ENCODE results near the gene SLC13A3. TPM values are rescaled to one million over a fixed set of nuclear protein-coding genes. Genes with fewer than 3 reads are reported as not detected.

Gene SLC13A3
- total RNA-seq, 1 experiment from 2014 or later, result 9.1 TPM

DNA sequence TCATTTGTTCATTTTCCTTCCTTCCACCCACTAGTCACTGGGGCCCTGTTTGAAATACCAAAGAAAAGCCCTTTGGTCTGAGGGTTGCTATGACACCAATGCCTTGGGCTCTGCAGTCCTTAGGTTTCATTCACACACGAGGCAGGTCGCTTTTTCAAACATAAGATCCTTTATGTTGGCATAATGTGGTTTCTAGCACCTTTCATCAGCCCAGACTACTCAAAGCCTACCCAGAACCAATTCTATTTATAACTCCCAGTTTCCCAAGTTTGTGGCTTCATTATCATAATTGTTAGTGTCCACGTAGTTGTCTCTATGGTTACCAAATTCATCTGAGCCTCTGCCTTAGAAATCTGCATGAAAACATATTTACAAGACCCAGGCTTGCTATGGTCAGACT is 44.6 kb upstream of the SLC13A3 start:
- Histone ChIP-seq H3K27ac (no peak overlapping the region), H2AFZ (no peak overlapping the region), H3K27me3 (ENCODE audit: insufficient read depth, low read depth) (no peaks in the 10 kb centered on the region), H3K4me2 (peak overlapping the region; percentile 16; the same call in 1 of the 2 replicates), H3K36me3 (ENCODE audit: low read depth) (no peaks in the 10 kb centered on the region), H4K20me1 (ENCODE audit: insufficient read depth) (no peaks in the 10 kb centered on the region), H3K79me2 (ENCODE audit: low read depth) (no peaks in the 10 kb centered on the region), H3K9me2 (ENCODE audit: insufficient read depth) (no peaks in the 10 kb centered on the region), H3F3A (ENCODE audit: insufficient read depth, low read depth) (no peaks in the 10 kb centered on the region), H3K4me1 (replicated peaks; ENCODE audit: insufficient read depth) (no peaks in the 10 kb centered on the region), H3K4me3 (no peak overlapping the region), H3K9me3 (ENCODE audit: insufficient read depth, low read depth) (no peaks in the 10 kb centered on the region)
- ChIA-PET CTCF (no interaction called here), POLR2A (ENCODE audit: unreplicated experiment) (no interaction called here)
- intact Hi-C loops (cut with micrococcal nuclease; ENCODE audit: unreplicated experiment), result no loop called here
- TF ChIP-seq EZH2 (IDR thresholded peaks at IDR 0.05; ENCODE audit: low read depth), result no peak
- TF ChIP-seq, protein P1, sequence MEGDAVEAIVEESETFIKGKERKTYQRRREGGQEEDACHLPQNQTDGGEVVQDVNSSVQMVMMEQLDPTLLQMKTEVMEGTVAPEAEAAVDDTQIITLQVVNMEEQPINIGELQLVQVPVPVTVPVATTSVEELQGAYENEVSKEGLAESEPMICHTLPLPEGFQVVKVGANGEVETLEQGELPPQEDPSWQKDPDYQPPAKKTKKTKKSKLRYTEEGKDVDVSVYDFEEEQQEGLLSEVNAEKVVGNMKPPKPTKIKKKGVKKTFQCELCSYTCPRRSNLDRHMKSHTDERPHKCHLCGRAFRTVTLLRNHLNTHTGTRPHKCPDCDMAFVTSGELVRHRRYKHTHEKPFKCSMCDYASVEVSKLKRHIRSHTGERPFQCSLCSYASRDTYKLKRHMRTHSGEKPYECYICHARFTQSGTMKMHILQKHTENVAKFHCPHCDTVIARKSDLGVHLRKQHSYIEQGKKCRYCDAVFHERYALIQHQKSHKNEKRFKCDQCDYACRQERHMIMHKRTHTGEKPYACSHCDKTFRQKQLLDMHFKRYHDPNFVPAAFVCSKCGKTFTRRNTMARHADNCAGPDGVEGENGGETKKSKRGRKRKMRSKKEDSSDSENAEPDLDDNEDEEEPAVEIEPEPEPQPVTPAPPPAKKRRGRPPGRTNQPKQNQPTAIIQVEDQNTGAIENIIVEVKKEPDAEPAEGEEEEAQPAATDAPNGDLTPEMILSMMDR (conservative IDR thresholded peaks at IDR 0.05), result no peak
- BruUV-seq (replicated peaks), result no TSS peak
- DNase-seq, result peak in 1 of 2 experiments; percentile 39

GRCh38 chr20:46694484-46694883 is 43.2 kb upstream of the SLC13A3 start:
- Histone ChIP-seq H3K9me3 (ENCODE audit: insufficient read depth, low read depth) (no peaks in the 10 kb centered on the region), H3K9me2 (ENCODE audit: insufficient read depth) (no peaks in the 10 kb centered on the region), H3K4me1 (replicated peaks; ENCODE audit: insufficient read depth) (peaks cover 8% of the 10 kb centered on the region), H3K4me3 (no peak overlapping the region), H3K27ac (no peak overlapping the region), H3K79me2 (ENCODE audit: low read depth) (no peaks in the 10 kb centered on the region), H3K36me3 (ENCODE audit: low read depth) (no peaks in the 10 kb centered on the region), H3K27me3 (ENCODE audit: insufficient read depth, low read depth) (no peaks in the 10 kb centered on the region), H3K4me2 (no peak overlapping the region), H3F3A (ENCODE audit: insufficient read depth, low read depth) (no peaks in the 10 kb centered on the region), H4K20me1 (ENCODE audit: insufficient read depth) (no peaks in the 10 kb centered on the region), H2AFZ (no peak overlapping the region)
- intact Hi-C loops (cut with micrococcal nuclease; ENCODE audit: unreplicated experiment), result no loop called here
- DNase-seq, result peak in 1 of 2 experiments; percentile 34
- TF ChIP-seq, protein P1 (conservative IDR thresholded peaks at IDR 0.05), result no peak
- BruUV-seq (replicated peaks), result no TSS peak
- POLR2A ChIA-PET (ENCODE audit: unreplicated experiment), result no interaction called here
- CTCF ChIA-PET, result no interaction called here

- H3K4me1 ChIP-seq (replicated peaks; ENCODE audit: insufficient read depth), result peaks cover 26% of the 10 kb centered on the region
- no peak overlapping the region for H3K4me3 ChIP-seq
- H3K9me2 ChIP-seq (ENCODE audit: insufficient read depth), result no peaks in the 10 kb centered on the region
- intact Hi-C loops (cut with micrococcal nuclease; ENCODE audit: unreplicated experiment), result no loop called here
- no peak for DNase-seq
- no peaks in the 10 kb centered on the region for H3K9me3 ChIP-seq (ENCODE audit: insufficient read depth, low read depth)
- 0 out of 2 replicates have a peak, but pooled peaks cover 3% of the 10 kb centered on the region for H4K20me1 ChIP-seq (ENCODE audit: insufficient read depth)
- H3K36me3 ChIP-seq (ENCODE audit: low read depth), result peaks cover 6% of the 10 kb centered on the region; the same call in 1 of the 2 replicates
- CTCF ChIA-PET, result no interaction called here
- peaks cover 27% of the 10 kb centered on the region for H3K79me2 ChIP-seq (ENCODE audit: low read depth)
- H2AFZ ChIP-seq, result no peak overlapping the region
- no peaks in the 10 kb centered on the region for H3K27me3 ChIP-seq (ENCODE audit: insufficient read depth, low read depth)
- no TSS peak for BruUV-seq (replicated peaks)
- POLR2A ChIA-PET (ENCODE audit: unreplicated experiment), result no interaction called here
- H3K4me2 ChIP-seq, result no peak overlapping the region
- TF ChIP-seq, protein P1 (conservative IDR thresholded peaks at IDR 0.05), result no peak
- no peak for TF ChIP-seq EZH2 (IDR thresholded peaks at IDR 0.05; ENCODE audit: low read depth)
- H3K27ac ChIP-seq, result no peak overlapping the region
- peaks cover 8% of the 10 kb centered on the region; the same call in 1 of the 2 replicates for H3F3A ChIP-seq (ENCODE audit: insufficient read depth, low read depth)
Observed at GRCh38 chr20:46691196-46691595, 39.9 kb upstream of the SLC13A3 start.

All from PC-9 (cell line).